Measurements from ENCODE around the gene NABP1.

GRCh38 chr2:191719938-191720337, 42.0 kb downstream of the NABP1 start:
- no peak for TF ChIP-seq POLR2A (IDR thresholded peaks at IDR 0.05)
- no peak for TF ChIP-seq CTCF (IDR thresholded peaks at IDR 0.05)

Data from sigmoid colon (tissue), 3 donors.